NCI-H2029 treated with DMSO at 0.1 percent for 48 hours (cell line): ENCODE data around the gene SNORC.
"Not testable (repeated sequence)": the region's sequence is repeated elsewhere in the genome, so short reads cannot be mapped to it uniquely, and the experiment has no call there.

Source experiments
- DNase-seq: peaks from one replicate; lab custom pipeline; 2025; lab: John Stamatoyannopoulos, UW

The SNORC gene

GRCh38 chr2:232870018-232870765 lies at the start of gene SNORC:
Gene SNORC, plus strand, starts transcription at chr2:232870264. Its CDS starts 78 bp downstream, at chr2:232870342.
- DNase-seq: no peak

- no peak for DNase-seq
Measured at GRCh38 chr2:232829988-232830387, 40.1 kb upstream of the SNORC start.

- DNase-seq: no peak
Measured at GRCh38 chr2:232831496-232831895, 38.6 kb upstream of the SNORC start.

GRCh38 chr2:232833830-232834229 lies 36.2 kb upstream of the SNORC start:
- DNase-seq: no peak

GRCh38 chr2:232835687-232836208 lies 34.3 kb upstream of the SNORC start:
- DNase-seq: no peak

GRCh38 chr2:232836934-232837333 lies 33.1 kb upstream of the SNORC start:
- DNase-seq: no peak

GRCh38 chr2:232838406-232838874 lies 31.6 kb upstream of the SNORC start:
- DNase-seq: no peak

GRCh38 chr2:232839411-232840079 lies 30.5 kb upstream of the SNORC start:
- DNase-seq: no peak

GRCh38 chr2:232842689-232843088 lies 27.4 kb upstream of the SNORC start:
- DNase-seq: no peak

GRCh38 chr2:232843834-232844233 lies 26.2 kb upstream of the SNORC start:
- no peak for DNase-seq

- no peak for DNase-seq
Measured at GRCh38 chr2:232846055-232846454, 24.0 kb upstream of the SNORC start.

- DNase-seq: no peak
Measured at GRCh38 chr2:232850039-232850438, 20.0 kb upstream of the SNORC start.

GRCh38 chr2:232852081-232852480 lies 18.0 kb upstream of the SNORC start:
- DNase-seq: not testable (repeated sequence)

GRCh38 chr2:232852676-232853075 lies 17.4 kb upstream of the SNORC start:
- DNase-seq: no peak

- no peak for DNase-seq
Measured at GRCh38 chr2:232854082-232854481, 16.0 kb upstream of the SNORC start.

GRCh38 chr2:232857158-232857563 lies 12.9 kb upstream of the SNORC start:
- DNase-seq: no peak

- DNase-seq: no peak
Measured at GRCh38 chr2:232859385-232859916, 10.6 kb upstream of the SNORC start.

GRCh38 chr2:232860593-232861241 lies 9.3 kb upstream of the SNORC start:
- DNase-seq: no peak

- DNase-seq: no peak
Measured at GRCh38 chr2:232861353-232861752, 8.7 kb upstream of the SNORC start.

- DNase-seq: no peak
Measured at GRCh38 chr2:232863996-232864395, 6.1 kb upstream of the SNORC start.

- DNase-seq: no peak
Measured at GRCh38 chr2:232865165-232865564, 4.9 kb upstream of the SNORC start.

GRCh38 chr2:232866104-232866503 lies 4.0 kb upstream of the SNORC start:
- no peak for DNase-seq
